ENCODE data around the gene UGT1A6. TPM values are rescaled to one million over a fixed set of nuclear protein-coding genes. Genes with fewer than 3 reads are reported as not detected.

UGT1A6 gene
- total and polyA plus RNA-seq, 2 experiments from 2014 or later = not detected

- H3F3A ChIP-seq (replicated peaks; ENCODE audit: low read depth) = no peaks in the 10 kb centered on the region
- no peak overlapping the region for H3K27ac ChIP-seq (ENCODE audit: low read depth)
- H2AFZ ChIP-seq = no peak overlapping the region
- no peaks in the 10 kb centered on the region for H3K79me2 ChIP-seq (replicated peaks; ENCODE audit: insufficient read depth)
- no peaks in the 10 kb centered on the region for H3K27me3 Mint-ChIP-seq (ENCODE audit: insufficient read depth, low read depth, poor library complexity)
- H3K9me3 Mint-ChIP-seq = peaks cover 4% of the 10 kb centered on the region; the same call in 2 of the 3 replicates
- 0 out of 2 replicates have a peak, but pooled peaks cover 3% of the 10 kb centered on the region for H3K9me2 ChIP-seq (ENCODE audit: insufficient read depth)
- H3K36me3 Mint-ChIP-seq (ENCODE audit: low read depth) = no peaks in the 10 kb centered on the region
- no peaks in the 10 kb centered on the region for H3K27me3 ChIP-seq (ENCODE audit: insufficient read depth)
- no peaks in the 10 kb centered on the region for H3K36me3 ChIP-seq (ENCODE audit: insufficient read depth)
- H3K27ac Mint-ChIP-seq = no peak overlapping the region
- no peak overlapping the region for H3K4me2 ChIP-seq
- no peak overlapping the region for H3K4me3 Mint-ChIP-seq
- TF ChIP-seq, protein P1, sequence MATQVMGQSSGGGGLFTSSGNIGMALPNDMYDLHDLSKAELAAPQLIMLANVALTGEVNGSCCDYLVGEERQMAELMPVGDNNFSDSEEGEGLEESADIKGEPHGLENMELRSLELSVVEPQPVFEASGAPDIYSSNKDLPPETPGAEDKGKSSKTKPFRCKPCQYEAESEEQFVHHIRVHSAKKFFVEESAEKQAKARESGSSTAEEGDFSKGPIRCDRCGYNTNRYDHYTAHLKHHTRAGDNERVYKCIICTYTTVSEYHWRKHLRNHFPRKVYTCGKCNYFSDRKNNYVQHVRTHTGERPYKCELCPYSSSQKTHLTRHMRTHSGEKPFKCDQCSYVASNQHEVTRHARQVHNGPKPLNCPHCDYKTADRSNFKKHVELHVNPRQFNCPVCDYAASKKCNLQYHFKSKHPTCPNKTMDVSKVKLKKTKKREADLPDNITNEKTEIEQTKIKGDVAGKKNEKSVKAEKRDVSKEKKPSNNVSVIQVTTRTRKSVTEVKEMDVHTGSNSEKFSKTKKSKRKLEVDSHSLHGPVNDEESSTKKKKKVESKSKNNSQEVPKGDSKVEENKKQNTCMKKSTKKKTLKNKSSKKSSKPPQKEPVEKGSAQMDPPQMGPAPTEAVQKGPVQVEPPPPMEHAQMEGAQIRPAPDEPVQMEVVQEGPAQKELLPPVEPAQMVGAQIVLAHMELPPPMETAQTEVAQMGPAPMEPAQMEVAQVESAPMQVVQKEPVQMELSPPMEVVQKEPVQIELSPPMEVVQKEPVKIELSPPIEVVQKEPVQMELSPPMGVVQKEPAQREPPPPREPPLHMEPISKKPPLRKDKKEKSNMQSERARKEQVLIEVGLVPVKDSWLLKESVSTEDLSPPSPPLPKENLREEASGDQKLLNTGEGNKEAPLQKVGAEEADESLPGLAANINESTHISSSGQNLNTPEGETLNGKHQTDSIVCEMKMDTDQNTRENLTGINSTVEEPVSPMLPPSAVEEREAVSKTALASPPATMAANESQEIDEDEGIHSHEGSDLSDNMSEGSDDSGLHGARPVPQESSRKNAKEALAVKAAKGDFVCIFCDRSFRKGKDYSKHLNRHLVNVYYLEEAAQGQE (IDR thresholded peaks at IDR 0.05; ENCODE audit: unreplicated experiment) = no peak
- TF ChIP-seq, protein P2, sequence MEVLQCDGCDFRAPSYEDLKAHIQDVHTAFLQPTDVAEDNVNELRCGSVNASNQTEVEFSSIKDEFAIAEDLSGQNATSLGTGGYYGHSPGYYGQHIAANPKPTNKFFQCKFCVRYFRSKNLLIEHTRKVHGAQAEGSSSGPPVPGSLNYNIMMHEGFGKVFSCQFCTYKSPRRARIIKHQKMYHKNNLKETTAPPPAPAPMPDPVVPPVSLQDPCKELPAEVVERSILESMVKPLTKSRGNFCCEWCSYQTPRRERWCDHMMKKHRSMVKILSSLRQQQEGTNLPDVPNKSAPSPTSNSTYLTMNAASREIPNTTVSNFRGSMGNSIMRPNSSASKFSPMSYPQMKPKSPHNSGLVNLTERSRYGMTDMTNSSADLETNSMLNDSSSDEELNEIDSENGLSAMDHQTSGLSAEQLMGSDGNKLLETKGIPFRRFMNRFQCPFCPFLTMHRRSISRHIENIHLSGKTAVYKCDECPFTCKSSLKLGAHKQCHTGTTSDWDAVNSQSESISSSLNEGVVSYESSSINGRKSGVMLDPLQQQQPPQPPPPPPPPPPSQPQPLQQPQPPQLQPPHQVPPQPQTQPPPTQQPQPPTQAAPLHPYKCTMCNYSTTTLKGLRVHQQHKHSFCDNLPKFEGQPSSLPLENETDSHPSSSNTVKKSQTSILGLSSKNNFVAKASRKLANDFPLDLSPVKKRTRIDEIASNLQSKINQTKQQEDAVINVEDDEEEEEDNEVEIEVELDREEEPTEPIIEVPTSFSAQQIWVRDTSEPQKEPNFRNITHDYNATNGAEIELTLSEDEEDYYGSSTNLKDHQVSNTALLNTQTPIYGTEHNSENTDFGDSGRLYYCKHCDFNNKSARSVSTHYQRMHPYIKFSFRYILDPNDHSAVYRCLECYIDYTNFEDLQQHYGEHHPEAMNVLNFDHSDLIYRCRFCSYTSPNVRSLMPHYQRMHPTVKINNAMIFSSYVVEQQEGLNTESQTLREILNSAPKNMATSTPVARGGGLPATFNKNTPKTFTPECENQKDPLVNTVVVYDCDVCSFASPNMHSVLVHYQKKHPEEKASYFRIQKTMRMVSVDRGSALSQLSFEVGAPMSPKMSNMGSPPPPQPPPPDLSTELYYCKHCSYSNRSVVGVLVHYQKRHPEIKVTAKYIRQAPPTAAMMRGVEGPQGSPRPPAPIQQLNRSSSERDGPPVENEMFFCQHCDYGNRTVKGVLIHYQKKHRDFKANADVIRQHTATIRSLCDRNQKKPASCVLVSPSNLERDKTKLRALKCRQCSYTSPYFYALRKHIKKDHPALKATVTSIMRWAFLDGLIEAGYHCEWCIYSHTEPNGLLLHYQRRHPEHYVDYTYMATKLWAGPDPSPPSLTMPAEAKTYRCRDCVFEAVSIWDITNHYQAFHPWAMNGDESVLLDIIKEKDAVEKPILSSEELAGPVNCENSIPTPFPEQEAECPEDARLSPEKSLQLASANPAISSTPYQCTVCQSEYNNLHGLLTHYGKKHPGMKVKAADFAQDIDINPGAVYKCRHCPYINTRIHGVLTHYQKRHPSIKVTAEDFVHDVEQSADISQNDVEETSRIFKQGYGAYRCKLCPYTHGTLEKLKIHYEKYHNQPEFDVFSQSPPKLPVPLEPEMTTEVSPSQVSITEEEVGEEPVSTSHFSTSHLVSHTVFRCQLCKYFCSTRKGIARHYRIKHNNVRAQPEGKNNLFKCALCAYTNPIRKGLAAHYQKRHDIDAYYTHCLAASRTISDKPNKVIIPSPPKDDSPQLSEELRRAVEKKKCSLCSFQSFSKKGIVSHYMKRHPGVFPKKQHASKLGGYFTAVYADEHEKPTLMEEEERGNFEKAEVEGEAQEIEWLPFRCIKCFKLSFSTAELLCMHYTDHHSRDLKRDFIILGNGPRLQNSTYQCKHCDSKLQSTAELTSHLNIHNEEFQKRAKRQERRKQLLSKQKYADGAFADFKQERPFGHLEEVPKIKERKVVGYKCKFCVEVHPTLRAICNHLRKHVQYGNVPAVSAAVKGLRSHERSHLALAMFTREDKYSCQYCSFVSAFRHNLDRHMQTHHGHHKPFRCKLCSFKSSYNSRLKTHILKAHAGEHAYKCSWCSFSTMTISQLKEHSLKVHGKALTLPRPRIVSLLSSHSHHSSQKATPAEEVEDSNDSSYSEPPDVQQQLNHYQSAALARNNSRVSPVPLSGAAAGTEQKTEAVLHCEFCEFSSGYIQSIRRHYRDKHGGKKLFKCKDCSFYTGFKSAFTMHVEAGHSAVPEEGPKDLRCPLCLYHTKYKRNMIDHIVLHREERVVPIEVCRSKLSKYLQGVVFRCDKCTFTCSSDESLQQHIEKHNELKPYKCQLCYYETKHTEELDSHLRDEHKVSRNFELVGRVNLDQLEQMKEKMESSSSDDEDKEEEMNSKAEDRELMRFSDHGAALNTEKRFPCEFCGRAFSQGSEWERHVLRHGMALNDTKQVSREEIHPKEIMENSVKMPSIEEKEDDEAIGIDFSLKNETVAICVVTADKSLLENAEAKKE (CRISPR knock-in tag; IDR thresholded peaks at IDR 0.05) = no peak
- no peak for TF ChIP-seq JUNB (IDR thresholded peaks at IDR 0.05; ENCODE audit: unreplicated experiment)
- no peak for TF ChIP-seq EZH2 (IDR thresholded peaks at IDR 0.05; ENCODE audit: low read depth, unreplicated experiment)
- no peak for TF ChIP-seq CTCF (conservative IDR thresholded peaks at IDR 0.05; ENCODE audit: low read depth in 2 of 2)
- TF ChIP-seq NANOG (IDR thresholded peaks at IDR 0.05; ENCODE audit: borderline replicate concordance) = no peak
- no peak for TF ChIP-seq POLR2AphosphoS5 (IDR thresholded peaks at IDR 0.05; ENCODE audit: low read depth)
- H3K4me1 ChIP-seq (ENCODE audit: insufficient read depth) = no peaks in the 10 kb centered on the region
- no peak overlapping the region for H3K4me3 ChIP-seq
- no peaks in the 10 kb centered on the region for H3K4me1 Mint-ChIP-seq
- DNase-seq (ENCODE audit: low spot score) (no peak), ATAC-seq (no peak)
- H4K20me1 ChIP-seq (replicated peaks; ENCODE audit: insufficient read depth) = no peaks in the 10 kb centered on the region
Measured at GRCh38 chr2:233663911-233664310, 28.8 kb upstream of the UGT1A6 start.

Data from GM23338 (cell line).